ENCODE data around the gene GAMT. TPM values are rescaled to one million over a fixed set of nuclear protein-coding genes. Genes with fewer than 3 reads are reported as not detected.

The GAMT gene
- total and polyA plus RNA-seq, 2 of the 13 experiments (the other 11 are each of a cell fraction or from before 2014, with no cell fraction given) = 115 to 124 TPM

DNA sequence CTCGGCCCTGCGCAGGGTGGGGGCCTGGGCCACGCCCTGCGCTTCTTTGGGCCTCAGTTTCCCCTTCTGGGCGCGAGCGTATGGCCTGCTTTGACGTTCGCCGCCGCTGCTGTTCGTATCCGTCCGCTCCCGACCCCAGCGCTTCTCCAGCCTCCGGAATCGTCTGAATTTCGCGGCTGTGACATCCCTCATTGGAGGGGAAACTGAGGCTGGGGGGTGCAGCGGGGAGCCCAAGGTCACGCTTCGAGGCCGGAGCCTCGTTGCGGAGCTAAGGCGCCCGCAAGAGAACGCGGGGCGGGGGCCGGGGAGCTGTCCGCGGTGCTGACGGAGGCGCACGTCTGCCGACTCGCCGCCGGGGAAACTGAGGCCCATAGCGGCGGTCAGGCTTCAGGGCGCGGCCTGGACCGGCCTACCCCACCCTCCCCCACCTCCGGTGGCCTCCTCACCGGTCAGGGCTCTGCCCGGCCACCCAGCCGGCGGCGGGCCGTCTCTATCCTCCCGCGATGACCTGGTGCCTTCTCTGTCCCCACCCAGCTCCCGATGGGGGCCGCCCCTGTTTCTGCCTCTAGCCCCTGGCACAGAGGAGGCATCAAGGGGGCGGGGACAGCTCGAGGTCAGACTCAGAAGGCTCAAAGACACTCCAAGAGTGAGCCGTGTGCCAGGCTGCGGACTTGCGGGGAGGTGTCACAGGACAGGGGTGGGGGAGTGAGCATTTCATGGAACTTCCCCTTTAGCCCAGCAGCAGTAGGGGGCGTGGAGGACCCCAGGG, 45.6 kb upstream of the GAMT start (continued):
- TF ChIP-seq, protein P1, sequence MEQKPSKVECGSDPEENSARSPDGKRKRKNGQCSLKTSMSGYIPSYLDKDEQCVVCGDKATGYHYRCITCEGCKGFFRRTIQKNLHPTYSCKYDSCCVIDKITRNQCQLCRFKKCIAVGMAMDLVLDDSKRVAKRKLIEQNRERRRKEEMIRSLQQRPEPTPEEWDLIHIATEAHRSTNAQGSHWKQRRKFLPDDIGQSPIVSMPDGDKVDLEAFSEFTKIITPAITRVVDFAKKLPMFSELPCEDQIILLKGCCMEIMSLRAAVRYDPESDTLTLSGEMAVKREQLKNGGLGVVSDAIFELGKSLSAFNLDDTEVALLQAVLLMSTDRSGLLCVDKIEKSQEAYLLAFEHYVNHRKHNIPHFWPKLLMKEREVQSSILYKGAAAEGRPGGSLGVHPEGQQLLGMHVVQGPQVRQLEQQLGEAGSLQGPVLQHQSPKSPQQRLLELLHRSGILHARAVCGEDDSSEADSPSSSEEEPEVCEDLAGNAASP (CRISPR knock-in tag; IDR thresholded peaks at IDR 0.05; ENCODE audit: borderline replicate concordance) = 0 out of 2 replicates have a peak, but pooled peaks have one; percentile 59
- TF ChIP-seq SP140L (CRISPR knock-in tag; IDR thresholded peaks at IDR 0.05; ENCODE audit: borderline replicate concordance) = no peak
- no peak for TF ChIP-seq FOSL2 (CRISPR knock-in tag; IDR thresholded peaks at IDR 0.05)
- peak; percentile 66; the same call in 1 of the 2 replicates for TF ChIP-seq REL (CRISPR knock-in tag; conservative IDR thresholded peaks at IDR 0.05)
- TF ChIP-seq ISL2 (CRISPR knock-in tag; IDR thresholded peaks at IDR 0.05) = 0 out of 2 replicates have a peak, but pooled peaks have one; percentile 38
- TF ChIP-seq SIN3A (IDR thresholded peaks at IDR 0.05; ENCODE audit: borderline replicate concordance, low read depth, low read length) = no peak; the same call in 1 of the 2 replicates
- no peak for TF ChIP-seq NONO (IDR thresholded peaks at IDR 0.05)
- TF ChIP-seq NONO (CRISPR knock-in tag; conservative IDR thresholded peaks at IDR 0.05) = no peak
- TF ChIP-seq CEBPB (IDR thresholded peaks at IDR 0.05; ENCODE audit: borderline replicate concordance, low read depth, low read length) = no peak
- no peak for TF ChIP-seq ZNF24 (IDR thresholded peaks at IDR 0.05)
- TF ChIP-seq MEF2D (CRISPR knock-in tag; IDR thresholded peaks at IDR 0.05) = no peak
- TF ChIP-seq, protein P2, sequence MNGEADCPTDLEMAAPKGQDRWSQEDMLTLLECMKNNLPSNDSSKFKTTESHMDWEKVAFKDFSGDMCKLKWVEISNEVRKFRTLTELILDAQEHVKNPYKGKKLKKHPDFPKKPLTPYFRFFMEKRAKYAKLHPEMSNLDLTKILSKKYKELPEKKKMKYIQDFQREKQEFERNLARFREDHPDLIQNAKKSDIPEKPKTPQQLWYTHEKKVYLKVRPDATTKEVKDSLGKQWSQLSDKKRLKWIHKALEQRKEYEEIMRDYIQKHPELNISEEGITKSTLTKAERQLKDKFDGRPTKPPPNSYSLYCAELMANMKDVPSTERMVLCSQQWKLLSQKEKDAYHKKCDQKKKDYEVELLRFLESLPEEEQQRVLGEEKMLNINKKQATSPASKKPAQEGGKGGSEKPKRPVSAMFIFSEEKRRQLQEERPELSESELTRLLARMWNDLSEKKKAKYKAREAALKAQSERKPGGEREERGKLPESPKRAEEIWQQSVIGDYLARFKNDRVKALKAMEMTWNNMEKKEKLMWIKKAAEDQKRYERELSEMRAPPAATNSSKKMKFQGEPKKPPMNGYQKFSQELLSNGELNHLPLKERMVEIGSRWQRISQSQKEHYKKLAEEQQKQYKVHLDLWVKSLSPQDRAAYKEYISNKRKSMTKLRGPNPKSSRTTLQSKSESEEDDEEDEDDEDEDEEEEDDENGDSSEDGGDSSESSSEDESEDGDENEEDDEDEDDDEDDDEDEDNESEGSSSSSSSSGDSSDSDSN (CRISPR knock-in tag; IDR thresholded peaks at IDR 0.05) = peak; percentile 55; the same call in 1 of the 2 replicates
- TF ChIP-seq ZBTB1 (CRISPR knock-in tag; IDR thresholded peaks at IDR 0.05; ENCODE audit: borderline replicate concordance) = peak; percentile 56; the same call in 1 of the 2 replicates
- TF ChIP-seq, protein P3, sequence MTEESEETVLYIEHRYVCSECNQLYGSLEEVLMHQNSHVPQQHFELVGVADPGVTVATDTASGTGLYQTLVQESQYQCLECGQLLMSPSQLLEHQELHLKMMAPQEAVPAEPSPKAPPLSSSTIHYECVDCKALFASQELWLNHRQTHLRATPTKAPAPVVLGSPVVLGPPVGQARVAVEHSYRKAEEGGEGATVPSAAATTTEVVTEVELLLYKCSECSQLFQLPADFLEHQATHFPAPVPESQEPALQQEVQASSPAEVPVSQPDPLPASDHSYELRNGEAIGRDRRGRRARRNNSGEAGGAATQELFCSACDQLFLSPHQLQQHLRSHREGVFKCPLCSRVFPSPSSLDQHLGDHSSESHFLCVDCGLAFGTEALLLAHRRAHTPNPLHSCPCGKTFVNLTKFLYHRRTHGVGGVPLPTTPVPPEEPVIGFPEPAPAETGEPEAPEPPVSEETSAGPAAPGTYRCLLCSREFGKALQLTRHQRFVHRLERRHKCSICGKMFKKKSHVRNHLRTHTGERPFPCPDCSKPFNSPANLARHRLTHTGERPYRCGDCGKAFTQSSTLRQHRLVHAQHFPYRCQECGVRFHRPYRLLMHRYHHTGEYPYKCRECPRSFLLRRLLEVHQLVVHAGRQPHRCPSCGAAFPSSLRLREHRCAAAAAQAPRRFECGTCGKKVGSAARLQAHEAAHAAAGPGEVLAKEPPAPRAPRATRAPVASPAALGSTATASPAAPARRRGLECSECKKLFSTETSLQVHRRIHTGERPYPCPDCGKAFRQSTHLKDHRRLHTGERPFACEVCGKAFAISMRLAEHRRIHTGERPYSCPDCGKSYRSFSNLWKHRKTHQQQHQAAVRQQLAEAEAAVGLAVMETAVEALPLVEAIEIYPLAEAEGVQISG (CRISPR knock-in tag; IDR thresholded peaks at IDR 0.05) = 0 out of 2 replicates have a peak, but pooled peaks have one; percentile 17
- TF ChIP-seq ZNF234 (CRISPR knock-in tag; conservative IDR thresholded peaks at IDR 0.05) = 0 out of 2 replicates have a peak, but pooled peaks have one; percentile 51
- TF ChIP-seq ZKSCAN1 (IDR thresholded peaks at IDR 0.05; ENCODE audit: low read length) = no peak
- TF ChIP-seq THAP11 (CRISPR knock-in tag; IDR thresholded peaks at IDR 0.05) = peak; percentile 40; the same call in 1 of the 2 replicates
- peak; percentile 53; the same call in 1 of the 2 replicates for TF ChIP-seq ZNF441 (CRISPR knock-in tag; IDR thresholded peaks at IDR 0.05; ENCODE audit: borderline replicate concordance)
- TF ChIP-seq RFX1 (IDR thresholded peaks at IDR 0.05) = no peak
- no peak for TF ChIP-seq ZNF160 (CRISPR knock-in tag; IDR thresholded peaks at IDR 0.05)
- TF ChIP-seq NFKB2 (CRISPR knock-in tag; IDR thresholded peaks at IDR 0.05; ENCODE audit: borderline replicate concordance) = peak; percentile 71; the same call in 1 of the 2 replicates
- TF ChIP-seq, protein P4, sequence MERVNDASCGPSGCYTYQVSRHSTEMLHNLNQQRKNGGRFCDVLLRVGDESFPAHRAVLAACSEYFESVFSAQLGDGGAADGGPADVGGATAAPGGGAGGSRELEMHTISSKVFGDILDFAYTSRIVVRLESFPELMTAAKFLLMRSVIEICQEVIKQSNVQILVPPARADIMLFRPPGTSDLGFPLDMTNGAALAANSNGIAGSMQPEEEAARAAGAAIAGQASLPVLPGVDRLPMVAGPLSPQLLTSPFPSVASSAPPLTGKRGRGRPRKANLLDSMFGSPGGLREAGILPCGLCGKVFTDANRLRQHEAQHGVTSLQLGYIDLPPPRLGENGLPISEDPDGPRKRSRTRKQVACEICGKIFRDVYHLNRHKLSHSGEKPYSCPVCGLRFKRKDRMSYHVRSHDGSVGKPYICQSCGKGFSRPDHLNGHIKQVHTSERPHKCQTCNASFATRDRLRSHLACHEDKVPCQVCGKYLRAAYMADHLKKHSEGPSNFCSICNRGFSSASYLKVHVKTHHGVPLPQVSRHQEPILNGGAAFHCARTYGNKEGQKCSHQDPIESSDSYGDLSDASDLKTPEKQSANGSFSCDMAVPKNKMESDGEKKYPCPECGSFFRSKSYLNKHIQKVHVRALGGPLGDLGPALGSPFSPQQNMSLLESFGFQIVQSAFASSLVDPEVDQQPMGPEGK (CRISPR knock-in tag; IDR thresholded peaks at IDR 0.05) = peak; percentile 44; the same call in 1 of the 2 replicates

All from HepG2 (cell line).